GM12873 (cell line): ENCODE results near the gene KCNH3.

ENCODE experiments used
- CTCF ChIP-seq: IDR thresholded peaks from 2 replicates; pipeline ENCODE4 v1.5.1; 2012; ENCODE audit warnings: low read depth, mild to moderate bottlenecking, moderate library complexity, low read length, control low read depth; ENCODE audit not compliant: insufficient read depth; ENCODE audit errors: missing control alignments

The KCNH3 gene

GRCh38 chr12:49539406-49540228 is 787 bp downstream of the KCNH3 start:
- no peak for TF ChIP-seq CTCF

GRCh38 chr12:49540229-49541139 is 1.7 kb downstream of the KCNH3 start:
- TF ChIP-seq CTCF: no peak

GRCh38 chr12:49541140-49541861 is 2.5 kb downstream of the KCNH3 start:
- TF ChIP-seq CTCF: no peak

- no peak for TF ChIP-seq CTCF
Observed at GRCh38 chr12:49541911-49542505, 3.2 kb downstream of the KCNH3 start.

- TF ChIP-seq CTCF: no peak
Observed at GRCh38 chr12:49542592-49543160, 3.8 kb downstream of the KCNH3 start.

- TF ChIP-seq CTCF: no peak
Observed at GRCh38 chr12:49543221-49543913, 4.5 kb downstream of the KCNH3 start.
